ENCODE results near the gene UBE2J2. TPM values are rescaled to one million over a fixed set of nuclear protein-coding genes. Genes with fewer than 3 reads are reported as not detected.

Gene UBE2J2
- total RNA-seq, 2 experiments from 2014 or later = 41.4 to 41.5 TPM

DNA sequence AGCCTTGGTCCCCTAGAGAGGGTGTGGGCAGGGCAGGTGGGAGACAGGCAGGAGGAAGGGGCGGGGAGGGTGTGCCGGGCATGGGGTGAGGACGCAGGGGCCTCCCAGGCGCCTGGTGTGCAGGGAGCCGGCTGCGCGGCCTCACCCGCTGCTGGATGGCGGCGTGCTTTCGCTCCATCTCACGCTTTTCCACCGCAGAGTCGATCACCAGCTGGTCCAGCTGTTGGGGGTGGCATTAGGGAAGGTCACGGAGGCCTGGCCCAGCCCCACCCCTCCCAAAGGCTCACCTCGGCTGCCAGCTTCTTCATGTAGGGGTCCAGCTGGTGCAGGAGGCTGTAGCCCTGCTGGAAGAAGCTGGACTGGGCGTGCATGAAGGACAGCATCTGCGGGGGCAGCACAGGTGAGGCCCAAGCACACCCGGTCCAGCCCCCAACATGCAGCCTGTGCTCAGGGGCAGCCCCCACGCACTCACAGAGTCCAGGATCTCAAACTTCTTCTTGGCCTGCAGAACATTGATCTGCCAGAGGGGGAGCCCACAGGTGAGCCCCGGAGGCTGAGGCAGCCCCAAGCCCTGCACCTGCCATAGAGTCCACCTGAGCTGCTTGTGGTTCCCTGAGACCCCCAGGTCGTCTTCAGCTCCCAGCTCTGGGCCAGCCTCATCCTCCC lies 26.2 kb upstream of the UBE2J2 start:
- Mint-ChIP-seq H3K27me3 (no peaks in the 10 kb centered on the region), H3K4me1 (ENCODE audit: low read depth) (no peaks in the 10 kb centered on the region), H3K27ac (no peak overlapping the region), H3K9me3 (no peaks in the 10 kb centered on the region), H3K36me3 (ENCODE audit: low read depth) (no peaks in the 10 kb centered on the region), H3K4me3 (no peak overlapping the region)
- DNase-seq (peak in 4 of 14 experiments; percentile 16 to 59 (median 34)), ATAC-seq (ENCODE audit: poor library complexity) (peak; percentile 75)
- H3K4me3 ChIP-seq (ENCODE audit: low read length) = no peak overlapping the region
- no peaks in the 10 kb centered on the region for H3K27me3 ChIP-seq (ENCODE audit: control insufficient read depth in 1 of 2, insufficient read depth in 2 of 2, low read length in 2 of 2)
- peaks cover 6% of the 10 kb centered on the region for H3K4me1 ChIP-seq (ENCODE audit: insufficient read depth, low read length)
- TF ChIP-seq CTCF (IDR thresholded peaks at IDR 0.05) = peak; percentile 53
- H3K9me3 ChIP-seq (ENCODE audit: control insufficient read depth in 1 of 2, insufficient read depth in 1 of 2, low read length in 2 of 2) = no peaks in the 10 kb centered on the region
- CTCF ChIA-PET = no interaction called here
- intact Hi-C loops (cut with DNase I, micrococcal nuclease) = loop anchor here (10.0 kb wide), 2 partner anchors 75 to 265 kb away; partner anchors contain the start of gene AURKAIP1 (in 1 of the 2)
- H3K27ac ChIP-seq (ENCODE audit: low read depth in 1 of 2, low read length in 2 of 2) = no peak overlapping the region
- no peaks in the 10 kb centered on the region for H3K36me3 ChIP-seq (ENCODE audit: insufficient read depth, low read length)
- POLR2A ChIA-PET = no interaction called here

GRCh38 chr1:1298861-1299685 lies 25.4 kb upstream of the UBE2J2 start:
- Histone ChIP-seq H3K27me3 (ENCODE audit: control insufficient read depth in 1 of 2, insufficient read depth in 2 of 2, low read length in 2 of 2) (no peaks in the 10 kb centered on the region), H3K9me3 (ENCODE audit: control insufficient read depth in 1 of 2, insufficient read depth in 1 of 2, low read length in 2 of 2) (no peaks in the 10 kb centered on the region), H3K4me1 (ENCODE audit: insufficient read depth, low read length) (no peaks in the 10 kb centered on the region), H3K27ac (ENCODE audit: low read depth in 1 of 2, low read length in 2 of 2) (no peak overlapping the region), H3K36me3 (ENCODE audit: insufficient read depth, low read length) (no peaks in the 10 kb centered on the region), H3K4me3 (ENCODE audit: low read length) (no peak overlapping the region)
- no peaks in the 10 kb centered on the region for H3K36me3 Mint-ChIP-seq (ENCODE audit: low read depth)
- no peaks in the 10 kb centered on the region for H3K27me3 Mint-ChIP-seq
- CTCF ChIA-PET = no interaction called here
- H3K27ac Mint-ChIP-seq = no peak overlapping the region
- no peaks in the 10 kb centered on the region for H3K9me3 Mint-ChIP-seq
- DNase-seq = no peak
- POLR2A ChIA-PET = no interaction called here
- intact Hi-C loops (cut with DNase I, micrococcal nuclease) = no loop called here
- no peak overlapping the region for H3K4me3 Mint-ChIP-seq
- no peaks in the 10 kb centered on the region for H3K4me1 Mint-ChIP-seq (ENCODE audit: low read depth)
- TF ChIP-seq CTCF (IDR thresholded peaks at IDR 0.05) = no peak
- ATAC-seq (ENCODE audit: poor library complexity) = no peak

- Mint-ChIP-seq H3K27ac (no peak overlapping the region), H3K4me3 (no peak overlapping the region), H3K4me1 (ENCODE audit: low read depth) (no peaks in the 10 kb centered on the region), H3K36me3 (ENCODE audit: low read depth) (no peaks in the 10 kb centered on the region), H3K9me3 (no peaks in the 10 kb centered on the region), H3K27me3 (no peaks in the 10 kb centered on the region)
- H3K27ac ChIP-seq (ENCODE audit: low read depth in 1 of 2, low read length in 2 of 2) = no peak overlapping the region
- CTCF ChIA-PET = no interaction called here
- TF ChIP-seq CTCF (IDR thresholded peaks at IDR 0.05) = no peak
- H3K4me3 ChIP-seq (ENCODE audit: low read length) = no peak overlapping the region
- no peak for ATAC-seq (ENCODE audit: poor library complexity)
- H3K4me1 ChIP-seq (ENCODE audit: insufficient read depth, low read length) = no peaks in the 10 kb centered on the region
- no peaks in the 10 kb centered on the region for H3K27me3 ChIP-seq (ENCODE audit: control insufficient read depth in 1 of 2, insufficient read depth in 2 of 2, low read length in 2 of 2)
- H3K36me3 ChIP-seq (ENCODE audit: insufficient read depth, low read length) = no peaks in the 10 kb centered on the region
- no peak for DNase-seq
- intact Hi-C loops (cut with DNase I, micrococcal nuclease) = no loop called here
- no peaks in the 10 kb centered on the region for H3K9me3 ChIP-seq (ENCODE audit: control insufficient read depth in 1 of 2, insufficient read depth in 1 of 2, low read length in 2 of 2)
- POLR2A ChIA-PET = no interaction called here
These were observed 24.3 kb upstream of the UBE2J2 start for GRCh38 chr1:1297802-1298424.
